C4-2B (cell line): ENCODE measurements around the gene KRTAP5-2.

Experiments used
- CTCF ChIP-seq: fragments of 450-650 bp; conservative IDR thresholded peaks from 2 replicates; pipeline ENCODE4 v1.5.1; 2017; ENCODE audit warnings: mild to moderate bottlenecking
- ZFX ChIP-seq: fragments of 450-650 bp; IDR thresholded peaks from 2 replicates; pipeline ENCODE4 v1.6.1; 2017

GRCh38 chr11:1619449-1619848 lies 21.4 kb upstream of the KRTAP5-2 start:
- TF ChIP-seq CTCF = no peak
- no peak for TF ChIP-seq ZFX
